ENCODE results near the gene ATG16L1.

The ATG16L1 gene

GRCh38 chr2:233251306-233252116 is at the start of gene ATG16L1:
TSS of gene ATG16L1 (plus strand) at chr2:233251673. CDS start at chr2:233251828, 155 bp downstream.
- FAIRE-seq: no peak

DNA sequence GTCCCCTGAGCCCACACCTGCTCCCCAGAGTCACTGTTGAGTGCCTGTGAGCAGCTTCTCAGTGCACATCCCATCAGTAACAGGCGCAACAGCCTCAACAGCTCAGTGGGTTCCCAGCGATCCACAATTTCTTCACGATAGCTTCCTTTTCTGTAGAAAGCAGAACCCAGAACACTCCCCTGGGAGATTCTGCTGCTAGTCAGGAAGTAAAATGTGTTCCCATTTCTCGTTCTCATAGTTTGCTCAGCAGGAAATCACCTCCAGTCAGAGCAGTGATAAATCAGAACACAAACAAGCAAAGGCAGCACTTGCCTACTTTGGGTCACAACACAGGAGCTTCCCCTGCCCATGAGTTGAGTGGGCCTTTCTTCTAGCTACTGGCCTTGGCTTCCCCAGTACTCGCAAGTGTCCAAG is 48.9 kb upstream of the ATG16L1 start:
- FAIRE-seq: no peak

- no peak for FAIRE-seq
Observed at GRCh38 chr2:233203060-233203459, 48.4 kb upstream of the ATG16L1 start.

- no peak for FAIRE-seq
Observed at GRCh38 chr2:233204286-233204936, 47.1 kb upstream of the ATG16L1 start.

DNA sequence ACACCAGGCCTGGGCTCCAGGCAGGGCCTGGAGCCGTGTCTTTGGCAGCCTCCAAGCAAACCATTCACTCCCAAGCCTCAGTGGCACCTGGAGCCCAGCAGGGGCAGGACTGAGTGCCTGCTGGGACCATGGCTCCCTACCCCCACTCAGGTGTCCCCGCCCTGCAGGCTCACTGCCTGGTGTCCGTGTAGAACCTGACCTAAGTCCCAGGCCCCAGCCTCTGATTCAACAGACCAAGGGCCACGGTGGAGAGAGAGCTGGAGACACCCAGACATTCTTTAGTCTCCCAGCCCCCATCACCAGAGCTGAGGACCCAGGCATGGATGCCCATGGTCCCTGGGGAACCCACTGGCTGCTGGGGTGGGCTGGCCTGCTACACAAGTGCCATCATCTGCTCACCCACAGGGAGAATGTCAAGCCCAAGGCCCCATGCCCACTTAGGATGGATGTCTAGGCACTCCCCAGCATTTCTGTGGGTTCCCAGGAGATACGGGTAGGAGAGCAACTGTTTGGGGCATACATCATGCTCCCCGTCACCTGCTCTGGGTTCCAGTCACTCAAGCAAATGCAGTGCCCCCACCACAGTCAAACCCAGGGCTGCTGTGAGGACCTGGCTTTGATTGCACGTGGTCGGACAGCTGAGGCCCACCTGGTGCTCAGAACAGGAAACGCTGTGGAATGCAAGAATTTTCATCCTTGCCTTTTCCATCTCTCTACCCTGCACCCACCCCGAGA is 42.9 kb upstream of the ATG16L1 start:
- FAIRE-seq: no peak

GRCh38 chr2:233209117-233209532 is 42.3 kb upstream of the ATG16L1 start:
- FAIRE-seq: no peak

DNA sequence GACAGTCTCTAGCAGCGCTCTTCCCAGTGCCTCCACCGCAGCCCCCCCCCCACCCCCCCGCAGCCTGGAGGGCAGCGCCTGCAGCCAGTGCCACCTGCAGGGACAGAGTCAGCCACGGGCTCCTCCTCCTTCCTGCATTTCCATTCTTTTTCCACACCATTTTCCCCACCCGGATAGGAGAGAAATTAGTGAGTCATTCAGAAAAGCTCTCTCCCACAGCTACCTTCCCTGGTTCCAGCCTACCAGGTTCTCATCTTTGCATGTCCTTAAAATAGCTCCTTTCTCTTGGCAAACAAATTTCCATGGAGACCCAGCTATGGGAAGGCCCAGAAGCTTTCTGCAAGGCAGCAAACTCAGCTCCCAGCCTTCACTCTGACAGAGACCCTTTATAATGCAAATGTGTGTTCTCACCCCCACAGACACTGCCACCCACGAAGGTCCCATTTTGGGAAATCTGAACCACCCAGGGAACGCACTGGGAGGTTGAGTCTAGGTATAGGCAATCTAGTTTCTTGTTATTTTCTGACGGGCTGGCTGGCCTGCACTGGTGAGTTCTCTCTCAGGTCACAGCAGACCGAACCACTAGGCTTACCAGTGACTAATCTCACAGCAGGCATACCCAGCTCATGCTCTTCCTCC is 41.8 kb upstream of the ATG16L1 start:
- FAIRE-seq: no peak

GRCh38 chr2:233210281-233210680 is 41.2 kb upstream of the ATG16L1 start:
- FAIRE-seq: no peak

- no peak for FAIRE-seq
Observed at GRCh38 chr2:233210843-233211547, 40.5 kb upstream of the ATG16L1 start.

DNA sequence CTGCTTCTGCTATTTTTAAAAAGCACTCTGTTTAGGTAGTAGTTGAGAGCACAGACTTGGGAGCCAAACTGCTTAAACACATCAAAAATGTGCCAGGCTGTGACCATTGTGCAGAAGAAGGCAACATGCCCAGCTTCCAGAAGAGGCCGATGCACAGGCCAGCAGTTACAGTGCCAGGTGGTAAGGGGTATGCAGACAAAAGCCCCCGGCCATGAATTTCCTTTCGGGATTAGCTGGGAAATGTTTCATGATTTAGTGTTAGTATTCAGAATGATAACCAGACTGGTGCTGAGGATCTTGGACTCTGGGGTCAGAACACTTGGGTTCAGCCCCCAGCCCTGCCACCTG is 40.0 kb upstream of the ATG16L1 start:
- FAIRE-seq: no peak

GRCh38 chr2:233213011-233213410 is 38.5 kb upstream of the ATG16L1 start:
- FAIRE-seq: no peak

- no peak for FAIRE-seq
Observed at GRCh38 chr2:233213975-233214374, 37.5 kb upstream of the ATG16L1 start.

- no peak for FAIRE-seq
Observed at GRCh38 chr2:233217892-233218377, 33.5 kb upstream of the ATG16L1 start.

GRCh38 chr2:233218836-233219235 is 32.6 kb upstream of the ATG16L1 start:
- FAIRE-seq: no peak

DNA sequence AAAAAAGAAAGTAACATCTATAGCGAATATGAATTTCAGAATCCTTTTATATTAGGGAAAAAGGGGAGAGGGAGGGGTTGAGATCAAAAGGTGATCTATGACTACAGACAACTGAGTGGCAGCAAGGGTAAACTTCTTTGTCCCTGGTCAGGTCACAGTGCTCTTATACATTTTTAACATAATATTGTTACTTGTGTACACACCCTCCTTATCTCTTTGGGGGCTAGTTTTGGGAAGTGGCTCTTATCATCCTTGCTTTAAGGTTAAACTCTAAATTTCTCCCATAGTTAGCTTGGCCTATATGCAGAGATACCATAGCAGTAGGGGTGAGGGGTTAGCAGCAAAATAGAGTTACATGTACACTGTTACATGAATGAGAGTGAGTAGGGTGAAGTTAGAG is 31.6 kb upstream of the ATG16L1 start:
- FAIRE-seq: no peak

DNA sequence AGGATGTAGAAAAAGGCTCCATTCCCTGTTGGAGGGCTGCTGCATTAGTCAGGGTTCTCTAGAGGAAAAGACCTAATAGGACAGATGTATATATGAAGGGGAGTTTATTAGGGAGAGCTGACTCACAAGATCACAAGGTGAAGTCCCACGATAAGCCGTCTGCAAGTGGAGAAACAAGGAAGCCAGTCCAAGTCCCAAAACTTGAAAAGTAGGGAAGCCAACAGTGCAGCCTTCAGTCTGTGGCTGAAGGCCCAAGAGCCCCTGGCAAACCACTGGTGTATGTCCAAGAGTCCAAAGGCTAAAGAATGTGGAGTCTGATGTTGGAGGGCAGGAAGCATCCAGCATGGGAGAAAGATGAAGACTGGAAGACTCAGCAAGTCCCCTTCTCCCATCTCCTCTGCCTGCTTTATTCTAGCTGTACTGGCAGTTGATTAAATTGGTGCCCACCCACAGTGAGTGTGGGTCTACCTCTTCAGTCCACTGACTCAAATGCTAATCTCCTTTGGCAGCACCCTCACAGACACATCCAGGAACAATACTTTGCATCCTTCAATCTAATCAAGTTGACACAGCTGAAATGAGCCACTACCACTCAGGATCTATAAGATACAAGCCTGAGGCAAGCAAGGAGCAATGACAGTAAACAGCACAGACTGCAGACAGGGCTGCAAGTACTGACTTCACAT is 30.0 kb upstream of the ATG16L1 start:
- no peak for FAIRE-seq

DNA sequence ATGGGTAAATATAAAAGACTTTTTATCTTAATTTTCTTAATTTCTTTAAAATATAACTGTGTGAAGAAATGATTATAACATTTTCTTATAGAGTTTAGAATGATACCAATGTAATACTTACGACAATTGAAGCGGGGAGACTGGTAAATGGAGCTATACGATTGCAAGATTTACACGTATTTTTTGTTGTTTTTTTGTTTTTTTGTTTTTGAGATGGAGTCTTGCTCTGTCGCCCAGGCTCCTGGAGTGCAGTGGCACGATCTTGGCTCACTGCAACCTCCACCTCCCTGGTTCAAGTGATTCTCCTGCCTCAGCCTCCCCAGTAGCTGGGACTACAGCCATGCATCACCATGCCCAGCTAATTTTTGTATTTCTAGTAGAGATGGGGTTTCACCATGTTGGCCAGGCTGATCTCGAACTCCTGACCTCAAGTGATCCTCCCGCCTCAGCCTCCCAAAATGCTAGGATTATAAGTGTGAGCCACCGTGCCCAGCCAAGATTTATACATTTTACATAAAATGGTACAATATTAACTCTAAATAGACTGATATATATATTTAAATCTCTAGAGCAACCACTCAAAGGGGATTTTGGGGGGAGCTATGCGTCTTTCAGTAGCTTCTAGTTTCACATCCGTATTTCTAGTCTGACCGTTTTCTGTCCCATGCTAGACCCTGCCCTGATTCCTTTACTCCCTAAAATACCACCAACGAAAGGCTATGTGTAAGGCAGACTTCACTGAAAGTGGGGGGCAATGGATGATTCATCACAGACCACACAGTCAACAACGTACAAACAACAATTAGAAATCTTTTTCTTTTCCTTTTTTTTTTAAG is 28.2 kb upstream of the ATG16L1 start:
- FAIRE-seq: no peak

DNA sequence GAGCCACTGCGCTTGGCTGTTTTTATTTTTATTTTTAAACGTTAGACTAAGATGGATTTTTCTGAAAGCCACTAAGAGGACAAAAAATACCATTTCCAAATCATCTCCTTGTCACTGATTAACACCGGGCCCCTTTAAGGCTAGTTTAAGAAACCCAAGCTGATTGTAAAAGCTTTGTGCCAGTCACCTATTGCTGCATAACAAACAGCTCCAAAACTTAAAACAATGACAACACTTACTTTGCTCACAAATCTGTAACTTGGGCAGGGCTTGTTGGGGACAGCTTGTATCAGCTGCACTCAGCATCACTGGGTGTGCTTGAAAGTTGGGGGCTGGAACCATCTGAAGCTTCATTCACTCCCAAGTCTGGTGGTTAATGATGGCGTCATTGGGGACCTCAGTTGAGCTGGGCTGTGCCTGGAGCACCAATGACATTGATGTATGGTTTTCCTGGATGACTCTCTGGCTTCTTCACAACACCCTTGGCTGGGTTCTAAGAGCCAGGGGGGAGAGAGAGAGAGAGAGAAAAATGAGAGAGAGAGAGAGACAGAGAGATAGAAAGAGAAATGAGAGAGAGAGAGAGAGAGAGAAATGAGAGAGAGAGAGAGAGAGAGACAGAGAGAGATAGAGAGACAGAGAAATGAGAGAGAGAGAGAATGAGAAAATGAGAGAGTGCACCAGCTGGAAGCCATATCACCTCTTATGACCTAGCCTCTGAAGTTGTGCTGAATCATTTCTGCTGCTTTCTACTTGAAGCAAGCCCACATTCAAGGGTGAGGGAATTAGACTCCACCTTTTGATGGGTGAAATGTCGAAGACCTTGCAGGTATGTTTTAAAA is 26.0 kb upstream of the ATG16L1 start:
- FAIRE-seq: no peak

GRCh38 chr2:233226511-233227031 is 24.9 kb upstream of the ATG16L1 start:
- FAIRE-seq: no peak

All from islet of Langerhans (tissue), 1 donor.